ENCODE data around the gene SLC35F3. TPM values are rescaled to one million over a fixed set of nuclear protein-coding genes. Genes with fewer than 3 reads are reported as not detected.

Gene SLC35F3
- total and polyA plus RNA-seq, 9 of the 15 experiments (the other 6 are each of a cell fraction or from before 2014, with no cell fraction given): 0.04 to 0.07 (median 0.04) TPM; not detected in 6

GRCh38 chr1:234118911-234119310, 214.4 kb downstream of the SLC35F3 start (continued):
- TF ChIP-seq, protein P1, sequence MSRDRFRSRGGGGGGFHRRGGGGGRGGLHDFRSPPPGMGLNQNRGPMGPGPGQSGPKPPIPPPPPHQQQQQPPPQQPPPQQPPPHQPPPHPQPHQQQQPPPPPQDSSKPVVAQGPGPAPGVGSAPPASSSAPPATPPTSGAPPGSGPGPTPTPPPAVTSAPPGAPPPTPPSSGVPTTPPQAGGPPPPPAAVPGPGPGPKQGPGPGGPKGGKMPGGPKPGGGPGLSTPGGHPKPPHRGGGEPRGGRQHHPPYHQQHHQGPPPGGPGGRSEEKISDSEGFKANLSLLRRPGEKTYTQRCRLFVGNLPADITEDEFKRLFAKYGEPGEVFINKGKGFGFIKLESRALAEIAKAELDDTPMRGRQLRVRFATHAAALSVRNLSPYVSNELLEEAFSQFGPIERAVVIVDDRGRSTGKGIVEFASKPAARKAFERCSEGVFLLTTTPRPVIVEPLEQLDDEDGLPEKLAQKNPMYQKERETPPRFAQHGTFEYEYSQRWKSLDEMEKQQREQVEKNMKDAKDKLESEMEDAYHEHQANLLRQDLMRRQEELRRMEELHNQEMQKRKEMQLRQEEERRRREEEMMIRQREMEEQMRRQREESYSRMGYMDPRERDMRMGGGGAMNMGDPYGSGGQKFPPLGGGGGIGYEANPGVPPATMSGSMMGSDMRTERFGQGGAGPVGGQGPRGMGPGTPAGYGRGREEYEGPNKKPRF (IDR thresholded peaks at IDR 0.05; ENCODE audit: low read depth, low read length): no peak
- no peak for TF ChIP-seq MAFF (IDR thresholded peaks at IDR 0.05; ENCODE audit: low read length)
- no peak for TF ChIP-seq ETS2 (tag; IDR thresholded peaks at IDR 0.05; ENCODE audit: borderline replicate concordance, poor library complexity, severe bottlenecking)
- no peak for TF ChIP-seq PTTG1 (tag; IDR thresholded peaks at IDR 0.05; ENCODE audit: low read depth)

GRCh38 chr1:234119431-234119830, 215.0 kb downstream of the SLC35F3 start:
- TF ChIP-seq NFRKB (IDR thresholded peaks at IDR 0.05; ENCODE audit: low read depth) (no peak), RBM14 (IDR thresholded peaks at IDR 0.05; ENCODE audit: borderline replicate concordance, insufficient read depth, low read depth, low read length) (no peak), POLR2H (tag; IDR thresholded peaks at IDR 0.05; ENCODE audit: low read depth) (no peak), TFAP4 (CRISPR knock-in tag; IDR thresholded peaks at IDR 0.05; ENCODE audit: borderline replicate concordance) (no peak), SMAD2 (IDR thresholded peaks at IDR 0.05; ENCODE audit: low read depth, low read length) (no peak), ELK1 (CRISPR knock-in tag; IDR thresholded peaks at IDR 0.05) (no peak), MYC (IDR thresholded peaks at IDR 0.05; ENCODE audit: low read depth, low read length) (no peak), MYC (CRISPR knock-in tag; IDR thresholded peaks at IDR 0.05; ENCODE audit: borderline replicate concordance, low read depth) (no peak), MCM7 (IDR thresholded peaks at IDR 0.05) (no peak), ZNF551 (CRISPR knock-in tag; IDR thresholded peaks at IDR 0.05) (no peak)
- TF ChIP-seq, protein P2, sequence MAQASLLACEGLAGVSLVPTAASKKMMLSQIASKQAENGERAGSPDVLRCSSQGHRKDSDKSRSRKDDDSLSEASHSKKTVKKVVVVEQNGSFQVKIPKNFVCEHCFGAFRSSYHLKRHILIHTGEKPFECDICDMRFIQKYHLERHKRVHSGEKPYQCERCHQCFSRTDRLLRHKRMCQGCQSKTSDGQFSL (CRISPR knock-in tag; IDR thresholded peaks at IDR 0.05): no peak
- TF ChIP-seq, protein P2 (tag; IDR thresholded peaks at IDR 0.05): no peak
- BruUV-seq (replicated peaks): no TSS peak
- in situ Hi-C loops (cut with MboI) (no loop called here), intact Hi-C loops (cut with micrococcal nuclease) (loop anchor here (10.0 kb wide), 1 partner anchor 485 kb away; no protein-coding TSS in a partner anchor)
- no peak for DNase-seq (ENCODE audit: extremely low read depth in 1 of 4, low spot score in 3 of 4)
- ChIA-PET CTCF (ENCODE audit: low intra/inter-chr PET ratio) (no interaction called here), POLR2A (interaction anchor here (1.1 kb wide), 1 partner anchor 54 kb away, joined by 3 read pairs; no protein-coding TSS in a partner anchor)
- Histone ChIP-seq H3K27me3 (ENCODE audit: control insufficient read depth in 2 of 2, insufficient read depth in 2 of 2, low read length in 2 of 2) (peaks cover 7 to 24% of the 10 kb centered on the region in 2 experiments; a peak in 4 of 5 replicates), H2AFZ (ENCODE audit: low read depth, low read length) (no peak overlapping the region), H4K20me1 (replicated peaks; ENCODE audit: control insufficient read depth, insufficient read depth, low read length) (no peaks in the 10 kb centered on the region), H3K4me1 (replicated peaks in 1 of 2; ENCODE audit: control insufficient read depth in 2 of 2, insufficient read depth in 2 of 2, low read length in 2 of 2) (no peaks in the 10 kb centered on the region), H3K27ac (ENCODE audit: extremely low read depth, low read depth, low read length) (no peak overlapping the region), H3K36me3 (ENCODE audit: control insufficient read depth, insufficient read depth, low read length) (no peaks in the 10 kb centered on the region), H3K4me2 (ENCODE audit: insufficient read depth, low read length) (no peak overlapping the region), H3K9me1 (ENCODE audit: control insufficient read depth, insufficient read depth, low read length) (no peaks in the 10 kb centered on the region), H3K9me3 (replicated peaks; ENCODE audit: control insufficient read depth, insufficient read depth, low read depth, low read length) (no peaks in the 10 kb centered on the region), H3K4me3 (no peak overlapping the region), H3K9ac (ENCODE audit: insufficient read depth in 1 of 2, low read depth in 2 of 2, low read length in 2 of 2) (no peak overlapping the region), H3K79me2 (ENCODE audit: control insufficient read depth, insufficient read depth, low read length) (no peaks in the 10 kb centered on the region)
- ATAC-seq: no peak
- under 1% methylated on average over 5 of the region's 5 CpGs for WGBS (ENCODE audit: insufficient coverage, low coverage, missing lambda C conversion rate)
- no peak for FAIRE-seq

Data from K562 (cell line).